GM12892 (cell line): ENCODE results near the gene OR10G2.

Source experiments
- POLR2A ChIP-seq: IDR thresholded peaks from 2 replicates; pipeline ENCODE4 v1.6.1; 2011; ENCODE audit warnings: low read depth, low read length, control low read depth
- POLR2AphosphoS5 ChIP-seq: IDR thresholded peaks from 2 replicates; pipeline ENCODE4 v1.6.1; 2011; ENCODE audit warnings: low read depth, low read length, control low read depth

GRCh38 chr14:21652209-21652808 lies 17.6 kb upstream of the OR10G2 start:
- TF ChIP-seq POLR2A (no peak), POLR2AphosphoS5 (no peak)
